HG02973 (cell line): ENCODE results near the gene SUGP1.
"Not testable (repeated sequence)": the region's sequence is repeated elsewhere in the genome, so short reads cannot be mapped to it uniquely, and the experiment has no call there.

Source experiments
- ATAC-seq: cut with Tn5 transposase; IDR thresholded peaks from one replicate; pipeline ENCODE4 v1.9.1; 2021; ENCODE audit warnings: moderate library complexity; ENCODE audit not compliant: unreplicated experiment

Gene SUGP1

GRCh38 chr19:19268453-19269385 is 51.6 kb downstream of the SUGP1 start:
- no peak for ATAC-seq

GRCh38 chr19:19267305-19267704 is 53.0 kb downstream of the SUGP1 start:
- ATAC-seq, result no peak

GRCh38 chr19:19263886-19264487 is 56.3 kb downstream of the SUGP1 start:
- ATAC-seq, result no peak

- no peak for ATAC-seq
These were observed 57.9 kb downstream of the SUGP1 start for GRCh38 chr19:19262190-19263057.

- ATAC-seq, result no peak
These were observed 58.7 kb downstream of the SUGP1 start for GRCh38 chr19:19261350-19262189.

GRCh38 chr19:19260417-19261214 is 59.7 kb downstream of the SUGP1 start:
- no peak for ATAC-seq

- ATAC-seq, result no peak
These were observed 60.6 kb downstream of the SUGP1 start for GRCh38 chr19:19259741-19260140.

- no peak for ATAC-seq
These were observed 61.5 kb downstream of the SUGP1 start for GRCh38 chr19:19258589-19259338.

GRCh38 chr19:19257836-19258588 is 62.3 kb downstream of the SUGP1 start:
- no peak for ATAC-seq

- ATAC-seq, result no peak
These were observed 63.2 kb downstream of the SUGP1 start for GRCh38 chr19:19257137-19257536.

- no peak for ATAC-seq
These were observed 64.0 kb downstream of the SUGP1 start for GRCh38 chr19:19256072-19256969.

- not testable (repeated sequence) for ATAC-seq
These were observed 66.9 kb downstream of the SUGP1 start for GRCh38 chr19:19253409-19253808.

- no peak for ATAC-seq
These were observed 70.0 kb downstream of the SUGP1 start for GRCh38 chr19:19250196-19250801.

- no peak for ATAC-seq
These were observed 79.8 kb downstream of the SUGP1 start for GRCh38 chr19:19240476-19240875.

- no peak for ATAC-seq
These were observed 80.6 kb downstream of the SUGP1 start for GRCh38 chr19:19239675-19240074.

GRCh38 chr19:19238126-19238894 is 82.0 kb downstream of the SUGP1 start:
- no peak for ATAC-seq
